Right ventricle myocardium inferior (tissue), 1 donor: Measurements from ENCODE around the gene ACAA1. TPM values are rescaled to one million over a fixed set of nuclear protein-coding genes. Genes with fewer than 3 reads are reported as not detected.

Experiments used
- ATAC-seq: fragments of 200-7000 bp; cut with Tn5 transposase; one replicate; pipeline ENCODE4 v1.9.1; 2020; ENCODE audit warnings: mild to moderate bottlenecking, moderate library complexity
- DNase-seq: peaks from one replicate; pipeline ENCODE4 v3.0.0; 2021; ENCODE audit errors: missing footprints
- intact Hi-C: fragments of 100-400 bp; cut with DNase I; formaldehyde crosslinking; loops from one replicate; pipeline ENCODE4 v1.11.0; 2022
- total RNA-seq: library from RNA; stranded (reverse); fragmentation: NEBNext Ultra II Directional; extraction: Animal tissue kit (Norgen Biotek cat#: 25700); gene quantifications from one replicate; pipeline ENCODE4 v1.2.1, GENCODE V29; 2021
- donor health status: DM: no; HTN: yes; CAD: no; lungs with severe emphysema.

The ACAA1 gene
- total RNA-seq, 1 donor from 2014 or later, result 116 TPM

- intact Hi-C loops, result loop anchor here (5.0 kb wide), 1 partner anchor 112 kb away; no protein-coding TSS in a partner anchor
- ATAC-seq, result no peak
- DNase-seq, result peak; percentile 49
Observed at GRCh38 chr3:38125305-38126120, 11.4 kb downstream of the ACAA1 start.

- DNase-seq, result peak; percentile 27
- ATAC-seq, result no peak
- intact Hi-C loops, result loop anchor here (5.0 kb wide), 1 partner anchor 113 kb away; no protein-coding TSS in a partner anchor
Observed at GRCh38 chr3:38124324-38125122, 12.4 kb downstream of the ACAA1 start.

- ATAC-seq (no peak), DNase-seq (peak; percentile 28)
- intact Hi-C loops, result no loop called here
Observed at GRCh38 chr3:38122712-38123290, 14.1 kb downstream of the ACAA1 start.

- no peak for ATAC-seq
- intact Hi-C loops, result no loop called here
- peak; percentile 60 for DNase-seq
Observed at GRCh38 chr3:38121832-38122461, 15.0 kb downstream of the ACAA1 start.

- intact Hi-C loops, result no loop called here
- ATAC-seq (no peak), DNase-seq (peak; percentile 61)
Observed at GRCh38 chr3:38121451-38121831, 15.5 kb downstream of the ACAA1 start.

GRCh38 chr3:38120693-38121450 is 16.1 kb downstream of the ACAA1 start:
- intact Hi-C loops, result no loop called here
- DNase-seq, result peak; percentile 30

GRCh38 chr3:38119821-38120692 is 16.9 kb downstream of the ACAA1 start:
- peak; percentile 25 for DNase-seq
- ATAC-seq, result no peak
- intact Hi-C loops, result loop anchor here (5.0 to 10.0 kb wide), 2 partner anchors 225 to 362 kb away; partner anchors contain the start of gene XYLB

More at GRCh38 chr3:38120693-38121450, 16.1 kb downstream of the ACAA1 start:
- no peak for ATAC-seq

- peak; percentile 7 for DNase-seq
- no peak for ATAC-seq
- intact Hi-C loops, result loop anchor here (5.0 to 10.0 kb wide), 2 partner anchors 226 to 363 kb away; partner anchors contain the start of gene XYLB
Observed at GRCh38 chr3:38119248-38119544, 17.7 kb downstream of the ACAA1 start.

GRCh38 chr3:38118421-38119247 is 18.3 kb downstream of the ACAA1 start:
- DNase-seq, result peak; percentile 9
- ATAC-seq, result no peak

GRCh38 chr3:38117748-38118420 is 19.0 kb downstream of the ACAA1 start:
- DNase-seq (peak; percentile 74), ATAC-seq (peak; percentile 69)
- intact Hi-C loops, result loop anchor here (5.0 to 10.0 kb wide), 2 partner anchors 227 to 364 kb away; partner anchors contain the start of gene XYLB

More at GRCh38 chr3:38118421-38119247, 18.3 kb downstream of the ACAA1 start:
- intact Hi-C loops, result loop anchor here (5.0 to 10.0 kb wide), 2 partner anchors 226 to 364 kb away; partner anchors contain the start of gene XYLB

- ATAC-seq (peak; percentile 79), DNase-seq (peak; percentile 50)
- intact Hi-C loops, result loop anchor here (5.0 to 10.0 kb wide), 2 partner anchors 228 to 365 kb away; partner anchors contain the start of gene XYLB
Observed at GRCh38 chr3:38117163-38117716, 19.7 kb downstream of the ACAA1 start.

- DNase-seq (peak; percentile 41), ATAC-seq (no peak)
- intact Hi-C loops, result loop anchor here (5.0 to 10.0 kb wide), 2 partner anchors 228 to 366 kb away; partner anchors contain the start of gene XYLB
Observed at GRCh38 chr3:38116471-38117162, 20.3 kb downstream of the ACAA1 start.

GRCh38 chr3:38115645-38116427 is 21.1 kb downstream of the ACAA1 start:
- no peak for DNase-seq
- intact Hi-C loops, result loop anchor here (5.0 to 10.0 kb wide), 2 partner anchors 229 to 366 kb away; partner anchors contain the start of gene XYLB

More at GRCh38 chr3:38115645-38116427, 21.1 kb downstream of the ACAA1 start:
- ATAC-seq, result no peak
